NCI-H146 treated with DMSO at 0.1 percent for 48 hours (cell line): ENCODE results near the gene FOXP1.
"Not testable (repeated sequence)": the region's sequence is repeated elsewhere in the genome, so short reads cannot be mapped to it uniquely, and the experiment has no call there.

Source experiments
- DNase-seq: peaks from one replicate; lab custom pipeline; 2025; ENCODE audit not compliant: unreplicated experiment; lab: John Stamatoyannopoulos, UW

The FOXP1 gene

GRCh38 chr3:71454512-71455403 is 128.8 kb downstream of the FOXP1 start:
- no peak for DNase-seq

GRCh38 chr3:71453822-71454511 is 129.6 kb downstream of the FOXP1 start:
- DNase-seq, result no peak

GRCh38 chr3:71453319-71453718 is 130.2 kb downstream of the FOXP1 start:
- DNase-seq, result no peak

GRCh38 chr3:71451812-71452211 is 131.7 kb downstream of the FOXP1 start:
- DNase-seq, result no peak

- DNase-seq, result no peak
These were observed 132.5 kb downstream of the FOXP1 start for GRCh38 chr3:71451060-71451459.

GRCh38 chr3:71450162-71450561 is 133.4 kb downstream of the FOXP1 start:
- no peak for DNase-seq

- no peak for DNase-seq
These were observed 135.7 kb downstream of the FOXP1 start for GRCh38 chr3:71447803-71448202.

- DNase-seq, result no peak
These were observed 136.3 kb downstream of the FOXP1 start for GRCh38 chr3:71447197-71447596.

GRCh38 chr3:71446734-71447133 is 136.8 kb downstream of the FOXP1 start:
- no peak for DNase-seq

- DNase-seq, result no peak
These were observed 137.3 kb downstream of the FOXP1 start for GRCh38 chr3:71446260-71446659.

- DNase-seq, result no peak
These were observed 138.7 kb downstream of the FOXP1 start for GRCh38 chr3:71444861-71445259.

GRCh38 chr3:71444028-71444860 is 139.3 kb downstream of the FOXP1 start:
- DNase-seq, result no peak

GRCh38 chr3:71443332-71443731 is 140.2 kb downstream of the FOXP1 start:
- no peak for DNase-seq

- DNase-seq, result no peak
These were observed 140.9 kb downstream of the FOXP1 start for GRCh38 chr3:71442652-71443042.

GRCh38 chr3:71441925-71442651 is 141.4 kb downstream of the FOXP1 start:
- no peak for DNase-seq

- DNase-seq, result no peak
These were observed 142.2 kb downstream of the FOXP1 start for GRCh38 chr3:71441217-71441924.

- DNase-seq, result no peak
These were observed 144.6 kb downstream of the FOXP1 start for GRCh38 chr3:71438904-71439303.

GRCh38 chr3:71438071-71438685 is 145.3 kb downstream of the FOXP1 start:
- no peak for DNase-seq

- DNase-seq, result no peak
These were observed 147.2 kb downstream of the FOXP1 start for GRCh38 chr3:71436337-71436736.

GRCh38 chr3:71435836-71436235 is 147.7 kb downstream of the FOXP1 start:
- DNase-seq, result not testable (repeated sequence)
